Endothelial cell (in vitro differentiated cells): ENCODE measurements around the gene SYNDIG1. TPM values are rescaled to one million over a fixed set of nuclear protein-coding genes. Genes with fewer than 3 reads are reported as not detected.

Experiments
- DNase-seq: peaks from one replicate; pipeline ENCODE4 v3.0.0; 2021; ENCODE audit warnings: low spot score
- H3K27ac Mint-ChIP-seq: one replicate; pipeline ENCODE4 v1.8.0; 2021; ENCODE audit warnings: mixed read lengths, inconsistent platforms; ENCODE audit not compliant: unreplicated experiment
- H3K27me3 Mint-ChIP-seq: one replicate; pipeline ENCODE4 v1.8.0; 2021; ENCODE audit warnings: mild to moderate bottlenecking, moderate library complexity, mixed read lengths, inconsistent platforms; ENCODE audit not compliant: unreplicated experiment
- H3K36me3 Mint-ChIP-seq: one replicate; pipeline ENCODE4 v1.8.0; 2021; ENCODE audit warnings: mild to moderate bottlenecking, low read depth, mixed read lengths, inconsistent platforms; ENCODE audit not compliant: unreplicated experiment
- H3K4me1 Mint-ChIP-seq: one replicate; pipeline ENCODE4 v1.8.0; 2021; ENCODE audit warnings: mild to moderate bottlenecking, mixed read lengths, inconsistent platforms; ENCODE audit not compliant: unreplicated experiment
- H3K4me3 Mint-ChIP-seq: one replicate; pipeline ENCODE4 v1.8.0; 2021; ENCODE audit warnings: mild to moderate bottlenecking, mixed read lengths, inconsistent platforms; ENCODE audit not compliant: unreplicated experiment
- H3K9me3 Mint-ChIP-seq: one replicate; pipeline ENCODE4 v1.8.0; 2021; ENCODE audit warnings: mixed read lengths, inconsistent platforms; ENCODE audit not compliant: unreplicated experiment
- CTCF ChIP-seq: fragments of 200-600 bp; sonication (generic); IDR thresholded peaks from one replicate; pipeline ENCODE4 v1.5.0; 2021; ENCODE audit warnings: antibody characterized with exemption; ENCODE audit not compliant: unreplicated experiment
- total RNA-seq: library from RNA; stranded (reverse); fragmentation: NEBNext Ultra II Directional; extraction: Animal tissue kit (Norgen Biotek cat#: 25700); gene quantifications from one replicate; pipeline ENCODE4 v1.2.1, GENCODE V29; 2021; ENCODE audit not compliant: unreplicated experiment

The SYNDIG1 gene
- total RNA-seq, 1 donor from 2014 or later = 8.1 TPM

GRCh38 chr20:24694157-24694726 lies 224.8 kb downstream of the SYNDIG1 start:
- peaks cover 24% of the 10 kb centered on the region for H3K27me3 Mint-ChIP-seq
- no peaks in the 10 kb centered on the region for H3K9me3 Mint-ChIP-seq
- no peaks in the 10 kb centered on the region for H3K4me1 Mint-ChIP-seq
- TF ChIP-seq CTCF = no peak
- DNase-seq = no peak
- no peak overlapping the region for H3K4me3 Mint-ChIP-seq
- H3K27ac Mint-ChIP-seq = no peak overlapping the region
- H3K36me3 Mint-ChIP-seq = peaks cover under 1% of the 10 kb centered on the region

- H3K27ac Mint-ChIP-seq = no peak overlapping the region
- peaks cover 24% of the 10 kb centered on the region for H3K27me3 Mint-ChIP-seq
- no peaks in the 10 kb centered on the region for H3K4me1 Mint-ChIP-seq
- peaks cover 4% of the 10 kb centered on the region for H3K36me3 Mint-ChIP-seq
- TF ChIP-seq CTCF = no peak
- H3K9me3 Mint-ChIP-seq = no peaks in the 10 kb centered on the region
- no peak overlapping the region for H3K4me3 Mint-ChIP-seq
- no peak for DNase-seq
Measured at GRCh38 chr20:24694727-24695528, 225.5 kb downstream of the SYNDIG1 start.

GRCh38 chr20:24695529-24696225 lies 226.2 kb downstream of the SYNDIG1 start:
- no peak for TF ChIP-seq CTCF
- Mint-ChIP-seq H3K27ac (no peak overlapping the region), H3K4me3 (no peak overlapping the region), H3K9me3 (no peaks in the 10 kb centered on the region), H3K36me3 (peaks cover 4% of the 10 kb centered on the region), H3K4me1 (no peaks in the 10 kb centered on the region), H3K27me3 (peaks cover 24% of the 10 kb centered on the region)
- DNase-seq = no peak

GRCh38 chr20:24696396-24696795 lies 227.0 kb downstream of the SYNDIG1 start:
- peaks cover 4% of the 10 kb centered on the region for H3K36me3 Mint-ChIP-seq
- DNase-seq = no peak
- no peak overlapping the region for H3K27ac Mint-ChIP-seq
- no peaks in the 10 kb centered on the region for H3K9me3 Mint-ChIP-seq
- H3K27me3 Mint-ChIP-seq = peaks cover 24% of the 10 kb centered on the region
- H3K4me3 Mint-ChIP-seq = no peak overlapping the region
- no peak for TF ChIP-seq CTCF
- no peaks in the 10 kb centered on the region for H3K4me1 Mint-ChIP-seq
